Measurements from ENCODE around the gene KLHDC7B. TPM values are rescaled to one million over a fixed set of nuclear protein-coding genes. Genes with fewer than 3 reads are reported as not detected.

Gene KLHDC7B
- total and polyA plus RNA-seq, 8 donors: 0.03 to 0.73 (median 0.07) TPM; not detected in 3

DNA sequence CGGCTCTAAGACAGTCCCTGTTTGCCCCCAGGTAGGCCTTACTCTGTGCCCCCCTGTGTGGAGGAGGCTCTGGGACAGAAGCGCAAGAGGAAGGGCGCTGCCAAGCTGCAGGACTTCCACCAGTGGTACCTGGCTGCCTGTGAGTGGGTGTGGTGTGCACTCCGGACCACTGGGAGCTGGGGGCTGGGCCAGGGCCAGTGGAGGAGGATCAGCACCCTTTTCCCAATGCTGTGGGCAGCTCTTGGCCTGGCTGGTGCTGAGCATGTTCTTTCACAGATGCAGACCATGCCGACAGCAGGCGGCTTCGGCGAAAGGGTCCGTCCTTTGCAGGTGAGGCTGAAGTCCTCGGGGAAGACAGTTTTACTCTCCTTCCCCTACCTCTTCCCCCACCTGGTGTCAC, 24.0 kb upstream of the KLHDC7B start:
- intact Hi-C loops (cut with DNase I): no loop called here
- Histone ChIP-seq H3K36me3 (peaks cover 0 to 77% of the 10 kb centered on the region in 2 donors), H3K9me3 (no peaks in the 10 kb centered on the region), H3K4me1 (peaks cover 15 to 20% of the 10 kb centered on the region in 2 donors), H3K4me3 (no peak overlapping the region), H3K27ac (no peak overlapping the region), H3K27me3 (no peaks in the 10 kb centered on the region)
- TF ChIP-seq, protein P1, sequence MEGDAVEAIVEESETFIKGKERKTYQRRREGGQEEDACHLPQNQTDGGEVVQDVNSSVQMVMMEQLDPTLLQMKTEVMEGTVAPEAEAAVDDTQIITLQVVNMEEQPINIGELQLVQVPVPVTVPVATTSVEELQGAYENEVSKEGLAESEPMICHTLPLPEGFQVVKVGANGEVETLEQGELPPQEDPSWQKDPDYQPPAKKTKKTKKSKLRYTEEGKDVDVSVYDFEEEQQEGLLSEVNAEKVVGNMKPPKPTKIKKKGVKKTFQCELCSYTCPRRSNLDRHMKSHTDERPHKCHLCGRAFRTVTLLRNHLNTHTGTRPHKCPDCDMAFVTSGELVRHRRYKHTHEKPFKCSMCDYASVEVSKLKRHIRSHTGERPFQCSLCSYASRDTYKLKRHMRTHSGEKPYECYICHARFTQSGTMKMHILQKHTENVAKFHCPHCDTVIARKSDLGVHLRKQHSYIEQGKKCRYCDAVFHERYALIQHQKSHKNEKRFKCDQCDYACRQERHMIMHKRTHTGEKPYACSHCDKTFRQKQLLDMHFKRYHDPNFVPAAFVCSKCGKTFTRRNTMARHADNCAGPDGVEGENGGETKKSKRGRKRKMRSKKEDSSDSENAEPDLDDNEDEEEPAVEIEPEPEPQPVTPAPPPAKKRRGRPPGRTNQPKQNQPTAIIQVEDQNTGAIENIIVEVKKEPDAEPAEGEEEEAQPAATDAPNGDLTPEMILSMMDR (IDR thresholded peaks at IDR 0.05): no peak
- DNase-seq (peak in 1 of 4 donors; percentile 58), ATAC-seq (no peak)

DNA sequence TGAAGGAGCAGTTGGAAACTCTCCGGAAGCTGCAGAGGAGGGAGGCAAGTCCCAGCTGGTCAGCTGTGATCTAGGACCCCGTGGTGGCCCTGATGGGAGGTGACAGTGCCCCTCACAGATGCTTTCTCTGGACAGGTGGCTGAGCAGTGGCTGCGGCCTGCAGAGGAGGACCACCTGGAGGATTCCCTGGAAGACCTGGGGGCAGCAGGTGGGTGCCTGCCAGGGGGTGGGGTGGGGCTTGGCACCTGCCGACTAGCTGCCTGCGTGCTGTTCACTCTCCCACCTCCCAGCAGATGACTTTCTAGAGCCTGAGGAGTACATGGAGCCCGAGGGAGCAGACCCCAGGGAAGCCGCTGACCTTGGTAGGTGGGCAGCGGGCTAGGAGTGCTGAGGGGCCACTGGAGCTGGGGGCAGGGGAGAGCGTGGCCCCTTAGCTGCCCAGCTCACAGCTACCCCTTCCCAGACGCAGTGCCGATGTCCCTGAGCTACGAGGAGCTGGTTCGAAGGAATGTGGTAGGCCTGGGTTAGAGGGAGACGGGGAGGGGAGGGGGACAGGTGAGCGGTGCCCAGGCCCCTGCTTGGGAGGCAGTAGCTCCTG, 23.4 kb upstream of the KLHDC7B start:
- intact Hi-C loops (cut with DNase I): no loop called here
- no peak for DNase-seq

DNA sequence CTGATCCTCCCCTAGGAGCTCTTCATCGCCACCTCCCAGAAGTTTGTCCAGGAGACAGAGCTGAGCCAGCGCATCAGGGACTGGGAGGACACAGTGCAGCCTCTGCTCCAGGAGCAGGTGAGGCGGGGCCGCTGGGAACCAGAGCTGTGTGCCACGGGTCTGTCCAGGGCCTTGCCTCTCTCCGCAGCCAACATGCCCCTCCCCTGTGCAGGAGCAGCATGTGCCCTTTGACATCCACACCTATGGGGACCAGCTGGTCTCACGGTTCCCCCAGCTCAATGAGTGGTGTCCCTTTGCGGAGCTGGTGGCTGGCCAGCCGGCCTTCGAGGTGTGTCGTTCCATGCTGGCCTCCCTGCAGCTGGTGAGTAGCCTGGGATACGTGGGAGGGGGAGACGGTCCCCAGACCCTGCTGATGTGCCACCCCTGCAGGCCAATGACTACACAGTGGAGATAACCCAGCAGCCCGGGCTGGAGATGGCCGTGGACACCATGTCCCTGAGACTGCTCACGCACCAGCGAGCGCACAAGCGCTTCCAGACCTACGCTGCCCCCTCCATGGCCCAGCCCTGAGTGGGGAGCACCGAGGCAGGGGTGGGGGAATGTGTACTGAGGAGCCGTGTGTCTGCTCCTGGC, 22.8 kb upstream of the KLHDC7B start:
- Histone ChIP-seq H3K27ac (no peak overlapping the region), H3K27me3 (no peaks in the 10 kb centered on the region), H3K9me3 (no peaks in the 10 kb centered on the region), H3K36me3 (peaks cover 0 to 70% of the 10 kb centered on the region in 2 donors), H3K4me3 (no peak overlapping the region), H3K4me1 (peaks cover 19 to 32% of the 10 kb centered on the region in 2 donors)
- intact Hi-C loops (cut with DNase I): no loop called here
- TF ChIP-seq, protein P1 (IDR thresholded peaks at IDR 0.05): no peak
- ATAC-seq: no peak
- peak in 1 of 4 donors; percentile 73 for DNase-seq

More for the DNA sequence above, 23.4 kb upstream of the KLHDC7B start:
- H3K36me3 ChIP-seq: peaks cover 0 to 72% of the 10 kb centered on the region in 2 donors
- no peak overlapping the region for H3K4me3 ChIP-seq
- no peaks in the 10 kb centered on the region for H3K9me3 ChIP-seq
- ATAC-seq: no peak
- no peaks in the 10 kb centered on the region for H3K27me3 ChIP-seq
- no peak overlapping the region for H3K27ac ChIP-seq
- TF ChIP-seq, protein P1 (IDR thresholded peaks at IDR 0.05): no peak
- H3K4me1 ChIP-seq: peaks cover 19 to 26% of the 10 kb centered on the region in 2 donors

DNA sequence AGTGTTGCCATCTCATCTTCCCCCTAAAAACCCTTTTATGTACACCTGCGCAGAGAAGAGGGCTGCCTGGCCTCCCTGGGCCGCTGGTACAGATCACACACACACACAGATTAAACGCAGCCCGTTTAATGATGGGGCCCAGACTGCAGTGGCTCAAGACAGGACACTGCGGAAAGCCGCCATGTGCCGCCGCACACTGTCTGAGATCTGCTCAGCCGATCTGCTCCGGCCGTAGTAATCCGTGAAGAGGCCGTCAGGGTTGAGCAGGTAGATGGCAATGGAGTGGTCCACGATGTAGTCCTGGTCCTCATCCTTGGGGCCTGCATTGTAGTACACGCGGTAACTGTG, 22.3 kb upstream of the KLHDC7B start:
- TF ChIP-seq, protein P1 (IDR thresholded peaks at IDR 0.05): no peak
- peak in 1 of 4 donors; percentile 63 for DNase-seq
- no peaks in the 10 kb centered on the region for H3K9me3 ChIP-seq
- H3K36me3 ChIP-seq: peaks cover 0 to 70% of the 10 kb centered on the region in 2 donors
- no peak for ATAC-seq
- H3K4me1 ChIP-seq: peaks cover 19 to 37% of the 10 kb centered on the region in 2 donors
- H3K27me3 ChIP-seq: no peaks in the 10 kb centered on the region
- H3K27ac ChIP-seq: no peak overlapping the region
- intact Hi-C loops (cut with DNase I): no loop called here
- no peak overlapping the region for H3K4me3 ChIP-seq

DNA sequence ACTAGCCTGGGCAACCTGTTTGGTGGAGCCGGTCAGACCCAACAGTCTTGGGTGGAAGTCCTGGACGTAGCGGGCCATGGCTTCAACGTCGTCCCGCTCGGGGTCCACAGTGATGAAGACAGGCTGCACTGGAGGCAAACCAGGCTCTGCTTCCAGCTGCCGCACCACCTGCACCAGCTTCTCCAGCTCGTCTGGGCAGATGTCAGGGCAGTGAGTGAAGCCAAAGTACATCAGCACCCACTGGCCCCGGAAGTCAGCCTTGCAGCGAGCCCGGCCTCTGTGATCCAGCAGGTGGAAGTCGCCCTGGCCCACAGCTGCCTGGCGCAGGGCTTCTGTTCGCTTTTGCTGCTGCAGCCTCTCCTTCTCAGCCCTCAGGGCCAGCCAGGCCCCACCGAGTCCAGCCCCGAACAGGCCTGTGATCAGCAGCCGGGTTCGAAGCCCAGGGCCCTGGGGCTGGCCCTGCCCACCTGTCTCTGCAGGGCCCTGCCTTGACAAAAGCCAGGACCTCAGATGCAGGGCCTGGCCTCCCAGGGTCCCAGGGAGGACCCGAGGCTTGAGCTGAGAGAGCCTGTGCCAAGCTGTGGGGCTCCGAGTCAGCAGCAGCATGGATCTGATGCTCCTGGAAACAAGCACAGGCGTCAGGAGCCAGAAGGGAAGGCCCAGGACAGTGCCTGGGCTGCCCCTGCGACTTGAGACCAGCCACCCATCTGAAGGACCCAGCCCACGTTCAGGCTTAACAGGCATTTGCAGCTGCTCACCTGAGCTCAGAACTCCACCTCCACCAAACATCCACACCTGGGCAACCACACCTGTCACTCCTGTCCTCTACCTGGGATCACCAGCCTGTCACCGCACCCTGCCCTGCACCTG, 21.7 kb upstream of the KLHDC7B start:
- H3K4me3 ChIP-seq: peak overlapping the region; percentile 85 to 86
- peaks cover 0 to 70% of the 10 kb centered on the region in 2 donors for H3K36me3 ChIP-seq
- peak in 1 of 4 donors; percentile 79 for DNase-seq
- TF ChIP-seq, protein P1 (IDR thresholded peaks at IDR 0.05): no peak
- H3K27me3 ChIP-seq: no peaks in the 10 kb centered on the region
- peaks cover 19 to 43% of the 10 kb centered on the region in 2 donors for H3K4me1 ChIP-seq
- no peak for ATAC-seq
- H3K9me3 ChIP-seq: no peaks in the 10 kb centered on the region
- intact Hi-C loops (cut with DNase I): no loop called here
- peak overlapping the region; percentile 99 for H3K27ac ChIP-seq

Data from left lung (tissue), 10 donors.